ENCODE data around the gene SLC7A4. TPM values are rescaled to one million over a fixed set of nuclear protein-coding genes. Genes with fewer than 3 reads are reported as not detected.
A peak's percentile ranks its signal among the peaks of the same experiment; 100 is the strongest.

Gene SLC7A4
- total and polyA plus RNA-seq, 7 experiments from 2014 or later, result 0.08 to 0.13 (median 0.13) TPM; not detected in 4

- H3K27me3 Mint-ChIP-seq, result no peaks in the 10 kb centered on the region
- Histone ChIP-seq H3K9me3 (ENCODE audit: control insufficient read depth in 2 of 3, low read length in 3 of 3) (no peaks in the 10 kb centered on the region), H3K4me3 (ENCODE audit: low read length) (no peak overlapping the region), H3K36me3 (ENCODE audit: control insufficient read depth in 2 of 3, insufficient read depth in 3 of 3, low read length in 3 of 3) (peaks cover 0 to 43% (median 4%) of the 10 kb centered on the region in 3 experiments), H3K27ac (ENCODE audit: low read depth, low read length) (no peak overlapping the region), H3K27me3 (ENCODE audit: control insufficient read depth in 2 of 2, insufficient read depth in 2 of 2, low read length in 2 of 2) (no peaks in the 10 kb centered on the region), H3K4me1 (ENCODE audit: control insufficient read depth in 2 of 2, insufficient read depth in 2 of 2, low read length in 2 of 2) (peaks cover 8 to 15% of the 10 kb centered on the region in 2 donors)
- H3K9me3 Mint-ChIP-seq, result peaks cover 0 to 1% (median 0%) of the 10 kb centered on the region in 11 donors
- no peak for ATAC-seq
- CTCF ChIA-PET, result interaction anchor here (0.5 kb wide), 1 partner anchor 1310 kb away, joined by 4 read pairs; no protein-coding TSS in a partner anchor
- POLR2A ChIA-PET, result no interaction called here
- DNase-seq, result no peak
- peaks cover 0 to 17% (median 5%) of the 10 kb centered on the region in 5 donors for H3K36me3 Mint-ChIP-seq
- intact Hi-C loops (cut with micrococcal nuclease), result loop anchor here in 1 of 2 donors (10.0 kb wide), 1 partner anchor 857 kb away; no protein-coding TSS in a partner anchor
- H3K27ac Mint-ChIP-seq, result no peak overlapping the region
- no peak overlapping the region for H3K4me3 Mint-ChIP-seq
- H3K4me1 Mint-ChIP-seq, result peaks cover 13 to 33% (median 26%) of the 10 kb centered on the region in 7 donors
Measured at GRCh38 chr22:20987375-20987774, 45.0 kb downstream of the SLC7A4 start.

GRCh38 chr22:20986365-20986764 lies 46.0 kb downstream of the SLC7A4 start:
- intact Hi-C loops (cut with micrococcal nuclease), result loop anchor here in 1 of 2 donors (10.0 kb wide), 1 partner anchor 858 kb away; no protein-coding TSS in a partner anchor

GRCh38 chr22:20985720-20986119 lies 46.6 kb downstream of the SLC7A4 start:
- no peak overlapping the region for H3K4me3 Mint-ChIP-seq
- CTCF ChIA-PET, result no interaction called here
- H3K4me1 Mint-ChIP-seq, result peaks cover 18 to 42% (median 35%) of the 10 kb centered on the region in 7 donors

More at GRCh38 chr22:20986365-20986764, 46.0 kb downstream of the SLC7A4 start:
- Mint-ChIP-seq H3K9me3 (peaks cover 0 to 1% (median 0%) of the 10 kb centered on the region in 11 donors), H3K4me1 (peaks cover 13 to 35% (median 29%) of the 10 kb centered on the region in 7 donors), H3K36me3 (peaks cover 0 to 17% (median 5%) of the 10 kb centered on the region in 5 donors), H3K27ac (peak overlapping the region in 3 of 9 donors; percentile 2 to 5 (median 3)), H3K27me3 (no peaks in the 10 kb centered on the region), H3K4me3 (no peak overlapping the region)
- ATAC-seq (no peak), DNase-seq (no peak)
- no peaks in the 10 kb centered on the region for H3K9me3 ChIP-seq (ENCODE audit: control insufficient read depth in 2 of 3, low read length in 3 of 3)
- CTCF ChIA-PET, result no interaction called here
- peaks cover 11 to 21% of the 10 kb centered on the region in 2 donors for H3K4me1 ChIP-seq (ENCODE audit: control insufficient read depth in 2 of 2, insufficient read depth in 2 of 2, low read length in 2 of 2)
- no peak overlapping the region for H3K27ac ChIP-seq (ENCODE audit: low read depth, low read length)
- no peak overlapping the region for H3K4me3 ChIP-seq (ENCODE audit: low read length)
- POLR2A ChIA-PET, result interaction anchor here (0.8 kb wide), 1 partner anchor 14 kb away, joined by 4 read pairs; no protein-coding TSS in a partner anchor
- H3K27me3 ChIP-seq (ENCODE audit: control insufficient read depth in 2 of 2, insufficient read depth in 2 of 2, low read length in 2 of 2), result no peaks in the 10 kb centered on the region
- H3K36me3 ChIP-seq (ENCODE audit: control insufficient read depth in 2 of 3, insufficient read depth in 3 of 3, low read length in 3 of 3), result peaks cover 0 to 38% (median 0%) of the 10 kb centered on the region in 3 experiments

GRCh38 chr22:20983081-20983771 lies 49.1 kb downstream of the SLC7A4 start:
- POLR2A ChIA-PET, result interaction anchor here (5.2 kb wide), 1 partner anchor 19 kb away, joined by 59 read pairs; the partner anchor contains the start of gene THAP7
- Mint-ChIP-seq H3K4me3 (peak overlapping the region; percentile 89 to 97 (median 93)), H3K27ac (peak overlapping the region; percentile 79 to 95 (median 89)), H3K9me3 (peaks cover 0 to 4% (median 0%) of the 10 kb centered on the region in 11 donors), H3K27me3 (no peaks in the 10 kb centered on the region), H3K4me1 (peaks cover 33 to 50% (median 43%) of the 10 kb centered on the region in 7 donors), H3K36me3 (peaks cover 0 to 17% (median 7%) of the 10 kb centered on the region in 5 donors)
- CTCF ChIA-PET, result no interaction called here
- Histone ChIP-seq H3K27me3 (ENCODE audit: control insufficient read depth in 2 of 2, insufficient read depth in 2 of 2, low read length in 2 of 2) (no peaks in the 10 kb centered on the region), H3K4me1 (ENCODE audit: control insufficient read depth in 2 of 2, insufficient read depth in 2 of 2, low read length in 2 of 2) (peaks cover 15 to 32% of the 10 kb centered on the region in 2 donors), H3K9me3 (ENCODE audit: control insufficient read depth in 2 of 3, low read length in 3 of 3) (peaks cover 0 to 8% (median 0%) of the 10 kb centered on the region in 3 experiments), H3K36me3 (ENCODE audit: control insufficient read depth in 2 of 3, insufficient read depth in 3 of 3, low read length in 3 of 3) (peaks cover 0 to 25% (median 0%) of the 10 kb centered on the region in 3 experiments), H3K4me3 (ENCODE audit: low read length) (peak overlapping the region; percentile 80), H3K27ac (ENCODE audit: low read depth, low read length) (peak overlapping the region; percentile 84)
- ATAC-seq (no peak), DNase-seq (no peak)
- intact Hi-C loops (cut with micrococcal nuclease), result loop anchor here (2.0 to 10.0 kb wide), 2 partner anchors 18 to 862 kb away; no protein-coding TSS in a partner anchor

More at GRCh38 chr22:20985720-20986119, 46.6 kb downstream of the SLC7A4 start:
- H3K27me3 ChIP-seq (ENCODE audit: control insufficient read depth in 2 of 2, insufficient read depth in 2 of 2, low read length in 2 of 2), result no peaks in the 10 kb centered on the region
- intact Hi-C loops (cut with micrococcal nuclease), result loop anchor here in 1 of 2 donors (10.0 kb wide), 1 partner anchor 859 kb away; no protein-coding TSS in a partner anchor
- Mint-ChIP-seq H3K9me3 (peaks cover 0 to 1% (median 0%) of the 10 kb centered on the region in 11 donors), H3K27ac (no peak overlapping the region), H3K27me3 (no peaks in the 10 kb centered on the region), H3K36me3 (peaks cover 0 to 17% (median 5%) of the 10 kb centered on the region in 5 donors)
- H3K9me3 ChIP-seq (ENCODE audit: control insufficient read depth in 2 of 3, low read length in 3 of 3), result no peaks in the 10 kb centered on the region
- H3K27ac ChIP-seq (ENCODE audit: low read depth, low read length), result no peak overlapping the region
- ATAC-seq (no peak), DNase-seq (no peak)
- H3K4me3 ChIP-seq (ENCODE audit: low read length), result no peak overlapping the region
- peaks cover 0 to 32% (median 0%) of the 10 kb centered on the region in 3 experiments for H3K36me3 ChIP-seq (ENCODE audit: control insufficient read depth in 2 of 3, insufficient read depth in 3 of 3, low read length in 3 of 3)
- POLR2A ChIA-PET, result interaction anchor here (0.8 to 1.1 kb wide), 3 partner anchors 8 to 15 kb away, joined by 3 to 4 read pairs (median 4); no protein-coding TSS in a partner anchor
- H3K4me1 ChIP-seq (ENCODE audit: control insufficient read depth in 2 of 2, insufficient read depth in 2 of 2, low read length in 2 of 2), result peaks cover 15 to 27% of the 10 kb centered on the region in 2 donors

- Histone ChIP-seq H3K36me3 (ENCODE audit: control insufficient read depth in 2 of 3, insufficient read depth in 3 of 3, low read length in 3 of 3) (peaks cover 0 to 18% (median 0%) of the 10 kb centered on the region in 3 experiments), H3K4me1 (ENCODE audit: control insufficient read depth in 2 of 2, insufficient read depth in 2 of 2, low read length in 2 of 2) (peaks cover 15 to 32% of the 10 kb centered on the region in 2 donors), H3K27ac (ENCODE audit: low read depth, low read length) (peak overlapping the region; percentile 84), H3K27me3 (ENCODE audit: control insufficient read depth in 2 of 2, insufficient read depth in 2 of 2, low read length in 2 of 2) (no peaks in the 10 kb centered on the region), H3K9me3 (ENCODE audit: control insufficient read depth in 2 of 3, low read length in 3 of 3) (peaks cover 0 to 8% (median 0%) of the 10 kb centered on the region in 3 experiments), H3K4me3 (ENCODE audit: low read length) (peak overlapping the region; percentile 80)
- intact Hi-C loops (cut with micrococcal nuclease), result loop anchor here (1.0 to 10.0 kb wide), 4 partner anchors 18 to 862 kb away; partner anchors contain the start of genes CRKL (in 1 of the 2) and THAP7 (in 1 of the 2)
- H3K27ac Mint-ChIP-seq, result peak overlapping the region; percentile 79 to 95 (median 89)
- H3K27me3 Mint-ChIP-seq, result no peaks in the 10 kb centered on the region
- H3K4me1 Mint-ChIP-seq, result peaks cover 33 to 50% (median 43%) of the 10 kb centered on the region in 7 donors
- DNase-seq (no peak), ATAC-seq (no peak)
- CTCF ChIA-PET, result interaction anchor here (0.6 kb wide), 1 partner anchor 146 kb away, joined by 3 read pairs; no protein-coding TSS in a partner anchor
- peak overlapping the region; percentile 89 to 97 (median 93) for H3K4me3 Mint-ChIP-seq
- POLR2A ChIA-PET, result interaction anchor here (0.6 to 5.2 kb wide), 8 partner anchors 8 to 125 kb away, joined by 3 to 59 read pairs (median 4); partner anchors contain the start of gene THAP7
- H3K9me3 Mint-ChIP-seq, result peaks cover 0 to 8% (median 0%) of the 10 kb centered on the region in 11 donors
- H3K36me3 Mint-ChIP-seq, result peaks cover 0 to 13% (median 7%) of the 10 kb centered on the region in 5 donors
Measured at GRCh38 chr22:20982563-20982882, 49.8 kb downstream of the SLC7A4 start.
